Stimulated activated CD8-positive, alpha-beta memory T cell treated with anti-CD3 and anti-CD28 coated beads, Interleukin-12 subunit alpha, Interleukin-12 subunit beta, amount 100 ng/mL, for 4 hours (primary cell): ENCODE data around the gene NFATC3.

Source experiments
- DNase-seq: peaks from one replicate; pipeline ENCODE4 v3.0.0-alpha.2; 2020; ENCODE audit warnings: low read depth

NFATC3 gene

DNA sequence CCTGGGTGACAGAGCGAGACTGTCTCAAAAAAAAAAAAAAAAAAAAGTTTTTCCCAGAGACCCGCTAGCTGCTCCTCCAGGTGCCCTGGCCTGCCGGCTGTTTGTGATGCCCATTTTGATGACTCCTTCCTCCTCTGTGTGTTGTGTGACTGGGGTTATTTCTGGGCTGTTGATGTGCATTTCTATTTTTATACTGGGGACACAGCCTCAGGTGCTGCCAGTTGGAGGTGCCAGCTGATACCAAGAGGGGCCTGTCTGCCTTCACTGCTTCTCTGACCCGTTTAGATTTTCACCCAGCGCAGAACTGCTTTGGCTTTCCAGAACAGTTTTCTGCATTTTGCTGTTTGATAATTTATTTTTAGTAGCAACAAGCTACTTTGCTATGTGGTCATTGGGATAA is 166.7 kb downstream of the NFATC3 start:
- DNase-seq: no peak

DNA sequence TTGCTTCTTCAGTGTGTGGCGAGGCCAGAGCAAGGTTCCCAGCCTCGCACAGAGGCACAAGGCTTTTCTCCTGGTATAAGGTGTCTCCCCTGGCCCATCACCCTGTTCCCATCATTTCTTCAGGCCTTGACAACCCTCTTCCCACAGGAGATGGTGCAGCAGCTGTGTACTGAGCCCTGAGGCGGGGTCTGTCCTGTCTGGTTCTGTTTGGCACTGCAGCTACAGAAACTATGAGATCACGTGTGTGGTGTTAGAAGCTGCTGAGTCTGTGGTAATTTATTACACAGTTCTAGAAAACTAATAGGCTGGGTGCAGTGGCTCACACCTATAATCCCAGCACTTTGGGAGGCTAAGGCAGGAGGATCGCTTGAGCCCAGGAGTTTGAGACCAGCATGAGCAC is 167.2 kb downstream of the NFATC3 start:
- no peak for DNase-seq

DNA sequence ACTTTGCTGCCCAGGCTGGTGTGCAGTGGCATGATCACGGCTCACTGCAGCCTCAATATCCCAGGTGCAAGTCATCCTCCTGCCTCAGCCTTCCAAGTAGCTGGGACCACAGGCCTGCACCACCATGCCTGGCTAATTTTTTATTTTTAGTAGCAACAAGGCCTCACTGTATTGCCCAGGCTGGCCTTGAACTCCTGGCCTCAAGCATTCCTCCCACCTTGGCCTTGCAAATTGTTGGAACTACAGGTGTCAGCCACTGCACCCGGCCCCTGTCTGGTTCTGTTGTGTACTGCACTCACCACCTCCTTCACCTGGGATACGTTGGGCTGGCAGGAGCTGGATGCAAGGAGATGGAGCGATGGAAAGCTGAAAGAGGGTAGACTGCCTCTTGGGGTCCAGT is 168.6 kb downstream of the NFATC3 start:
- DNase-seq: no peak

DNA sequence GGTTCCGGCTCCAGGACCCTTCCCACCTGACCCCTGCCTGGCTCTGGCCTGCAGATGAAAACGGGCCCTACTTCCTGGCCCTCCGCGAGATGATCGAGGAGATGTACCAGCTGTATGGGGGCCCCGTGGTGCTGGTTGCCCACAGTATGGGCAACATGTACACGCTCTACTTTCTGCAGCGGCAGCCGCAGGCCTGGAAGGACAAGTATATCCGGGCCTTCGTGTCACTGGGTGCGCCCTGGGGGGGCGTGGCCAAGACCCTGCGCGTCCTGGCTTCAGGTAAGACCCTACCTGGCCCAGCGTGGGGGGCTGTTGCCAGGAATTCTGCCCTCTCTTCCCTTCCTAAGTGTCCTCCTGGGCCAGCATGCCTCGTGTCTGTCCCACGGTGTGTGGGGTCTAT is 170.5 kb downstream of the NFATC3 start:
- no peak for DNase-seq

DNA sequence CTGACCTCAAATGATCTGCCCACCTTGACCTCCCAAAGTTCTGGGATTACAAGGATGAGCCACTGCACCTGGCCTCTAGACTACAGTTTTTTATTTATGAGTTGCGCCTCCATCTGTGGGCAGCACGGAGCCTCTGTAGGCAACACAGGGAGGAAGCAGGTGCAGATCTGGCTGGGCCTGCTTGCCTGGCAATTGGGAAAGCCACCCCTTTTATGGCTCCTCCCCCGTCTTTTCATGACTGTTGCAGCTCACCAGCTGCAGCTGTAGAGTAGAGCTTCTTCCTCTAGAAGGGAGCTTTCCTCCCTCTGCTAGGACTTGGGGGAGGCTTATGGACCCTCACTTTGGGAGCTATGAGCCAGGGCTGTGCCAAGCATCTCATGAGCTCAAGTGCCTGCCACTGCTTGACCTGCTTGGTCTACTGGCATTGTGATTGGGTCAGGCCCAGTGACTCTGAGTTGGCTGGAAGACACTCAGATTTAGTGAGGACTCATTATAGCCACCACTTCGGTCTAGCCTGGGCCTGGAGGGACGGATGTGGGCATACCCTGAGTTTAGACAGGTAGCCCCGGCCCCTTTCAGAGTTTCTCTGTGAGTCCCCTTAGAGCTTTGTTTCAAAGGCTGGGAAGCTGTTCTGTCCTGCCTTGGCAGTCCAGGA is 172.2 kb downstream of the NFATC3 start:
- no peak for DNase-seq

DNA sequence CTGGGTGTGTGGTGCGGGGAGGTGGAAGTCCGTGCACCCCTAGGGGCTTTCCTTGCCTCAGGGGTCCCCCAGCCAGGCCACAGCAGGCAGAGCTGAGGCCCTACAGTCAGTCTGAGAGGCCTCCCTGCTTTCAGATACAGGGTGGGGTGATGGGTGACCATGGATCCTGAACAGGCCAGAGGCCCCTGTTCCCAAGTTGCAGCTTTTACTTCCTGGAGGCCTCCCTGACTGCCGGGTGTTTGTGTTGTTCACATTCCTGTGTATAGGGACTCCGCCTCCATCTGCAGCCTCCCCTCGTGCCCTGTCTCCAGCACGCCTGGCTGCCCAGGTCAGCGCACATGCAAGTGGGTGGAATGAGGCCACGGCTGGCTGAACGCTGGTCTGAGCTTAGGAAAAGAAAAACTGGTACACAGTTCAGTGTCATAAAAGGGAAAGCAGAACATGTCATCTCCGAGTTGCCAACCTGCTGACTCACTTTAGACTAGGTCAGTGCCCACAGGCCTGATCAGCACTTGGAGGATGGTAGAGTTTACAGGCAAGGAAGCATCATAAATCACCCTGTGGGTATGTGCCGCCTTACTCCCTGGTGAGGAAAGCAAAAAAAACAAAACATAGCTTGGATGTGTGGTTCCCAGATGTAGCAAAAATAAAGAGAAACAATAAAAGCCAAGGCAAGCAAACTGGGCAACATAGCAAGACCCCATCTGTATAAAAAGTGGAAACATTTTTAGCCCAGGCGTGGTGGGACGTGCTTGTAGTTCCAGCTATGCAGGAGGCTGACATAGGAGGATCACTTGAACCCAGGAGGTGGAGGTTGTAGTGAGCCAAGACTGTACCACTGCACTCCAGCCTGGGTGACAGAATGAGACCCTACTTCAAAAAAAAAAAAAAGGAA is 173.0 kb downstream of the NFATC3 start:
- no peak for DNase-seq

DNA sequence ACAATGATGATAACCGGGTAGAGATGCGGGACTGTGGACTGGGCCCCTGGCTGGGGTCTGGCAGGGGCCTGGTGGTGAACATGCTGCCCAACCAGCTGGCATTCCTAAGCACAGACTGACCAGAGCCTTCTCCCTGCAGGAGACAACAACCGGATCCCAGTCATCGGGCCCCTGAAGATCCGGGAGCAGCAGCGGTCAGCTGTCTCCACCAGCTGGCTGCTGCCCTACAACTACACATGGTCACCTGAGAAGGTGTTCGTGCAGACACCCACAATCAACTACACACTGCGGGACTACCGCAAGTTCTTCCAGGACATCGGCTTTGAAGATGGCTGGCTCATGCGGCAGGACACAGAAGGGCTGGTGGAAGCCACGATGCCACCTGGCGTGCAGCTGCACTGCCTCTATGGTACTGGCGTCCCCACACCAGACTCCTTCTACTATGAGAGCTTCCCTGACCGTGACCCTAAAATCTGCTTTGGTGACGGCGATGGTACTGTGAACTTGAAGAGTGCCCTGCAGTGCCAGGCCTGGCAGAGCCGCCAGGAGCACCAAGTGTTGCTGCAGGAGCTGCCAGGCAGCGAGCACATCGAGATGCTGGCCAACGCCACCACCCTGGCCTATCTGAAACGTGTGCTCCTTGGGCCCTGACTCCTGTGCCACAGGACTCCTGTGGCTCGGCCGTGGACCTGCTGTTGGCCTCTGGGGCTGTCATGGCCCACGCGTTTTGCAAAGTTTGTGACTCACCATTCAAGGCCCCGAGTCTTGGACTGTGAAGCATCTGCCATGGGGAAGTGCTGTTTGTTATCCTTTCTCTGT is 174.0 kb downstream of the NFATC3 start:
- DNase-seq: no peak

DNA sequence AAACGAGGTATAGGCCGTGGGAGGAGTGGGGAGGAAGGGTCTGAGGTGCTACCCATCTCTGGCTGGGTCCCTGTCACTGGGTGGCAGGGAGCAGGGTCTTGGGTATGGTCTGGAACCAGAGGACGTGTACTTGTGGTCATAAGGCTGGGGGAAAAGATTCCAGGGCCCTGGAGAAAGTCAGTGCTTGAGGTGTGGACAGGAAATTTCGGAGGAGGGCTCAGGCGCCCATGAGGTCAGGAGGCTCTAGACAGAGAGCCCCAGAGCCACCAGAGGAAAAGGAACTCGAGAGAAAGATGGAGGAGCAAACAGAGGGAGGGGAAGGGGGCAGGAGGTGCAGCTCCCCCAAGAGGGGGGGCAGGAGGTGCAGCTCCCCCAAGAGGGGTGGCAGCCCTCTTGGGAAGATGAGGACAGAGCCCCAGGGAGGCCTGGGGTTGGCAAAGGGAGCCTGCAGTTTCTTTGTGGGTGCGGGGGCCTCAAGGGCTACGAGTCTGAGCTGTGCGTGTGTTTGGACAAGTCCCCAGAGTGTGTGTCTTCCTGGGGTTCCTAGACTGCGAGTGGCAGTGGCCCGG is 178.5 kb downstream of the NFATC3 start:
- DNase-seq: no peak

DNA sequence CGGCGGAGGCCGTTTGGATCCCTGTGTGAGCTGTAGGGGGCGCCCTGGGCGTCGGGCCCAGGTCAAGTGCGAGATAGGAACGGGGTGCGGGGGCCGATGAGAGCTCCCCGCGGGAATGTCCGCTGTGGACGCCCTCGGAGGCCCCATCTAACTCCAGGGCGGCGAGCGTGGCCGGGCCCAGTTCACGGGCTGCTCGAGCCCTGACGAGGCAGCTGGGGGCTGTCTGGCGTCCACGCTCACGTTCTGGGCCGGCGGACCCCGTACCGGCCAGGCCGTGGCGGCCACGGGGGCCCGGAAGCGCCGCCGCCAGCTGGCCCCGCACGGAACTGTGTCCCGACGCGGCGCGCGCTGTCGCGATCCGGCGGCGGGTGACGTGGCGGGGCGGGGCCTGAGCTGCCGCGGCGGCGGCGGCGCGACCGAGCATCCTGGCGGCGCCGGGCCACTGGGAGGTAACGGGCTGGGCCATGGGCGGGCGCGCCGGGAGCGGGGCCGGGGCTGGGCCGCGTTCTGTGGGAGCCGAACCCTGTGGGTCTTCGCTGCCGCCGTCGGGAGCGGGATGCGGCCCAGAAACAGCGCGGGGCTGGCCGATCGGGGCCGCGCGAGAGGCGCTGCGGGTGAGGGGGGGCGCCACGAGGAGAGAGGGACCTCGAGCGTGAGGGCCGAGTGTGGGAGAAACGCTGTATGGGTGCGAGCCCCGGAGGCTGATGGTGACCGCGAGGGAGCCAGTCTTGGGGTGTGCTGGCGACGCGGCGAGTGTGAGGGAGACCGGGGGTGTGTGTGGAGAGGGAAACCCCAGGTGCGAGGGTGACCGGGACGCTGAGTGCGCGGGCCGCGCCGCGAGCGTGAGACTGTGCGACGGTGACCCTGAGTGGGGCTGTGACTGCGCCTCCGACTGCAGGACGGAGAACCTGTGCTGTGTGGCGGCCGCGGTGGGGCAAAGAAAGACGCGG is 179.2 kb downstream of the NFATC3 start, which contains the start of gene SLC7A6:
TSS of gene SLC7A6 (plus strand) at position 399 of the 950 bp plus-strand sequence. CDS start 10,201 bp downstream, outside the sequence.
- DNase-seq: peak; percentile 77

DNA sequence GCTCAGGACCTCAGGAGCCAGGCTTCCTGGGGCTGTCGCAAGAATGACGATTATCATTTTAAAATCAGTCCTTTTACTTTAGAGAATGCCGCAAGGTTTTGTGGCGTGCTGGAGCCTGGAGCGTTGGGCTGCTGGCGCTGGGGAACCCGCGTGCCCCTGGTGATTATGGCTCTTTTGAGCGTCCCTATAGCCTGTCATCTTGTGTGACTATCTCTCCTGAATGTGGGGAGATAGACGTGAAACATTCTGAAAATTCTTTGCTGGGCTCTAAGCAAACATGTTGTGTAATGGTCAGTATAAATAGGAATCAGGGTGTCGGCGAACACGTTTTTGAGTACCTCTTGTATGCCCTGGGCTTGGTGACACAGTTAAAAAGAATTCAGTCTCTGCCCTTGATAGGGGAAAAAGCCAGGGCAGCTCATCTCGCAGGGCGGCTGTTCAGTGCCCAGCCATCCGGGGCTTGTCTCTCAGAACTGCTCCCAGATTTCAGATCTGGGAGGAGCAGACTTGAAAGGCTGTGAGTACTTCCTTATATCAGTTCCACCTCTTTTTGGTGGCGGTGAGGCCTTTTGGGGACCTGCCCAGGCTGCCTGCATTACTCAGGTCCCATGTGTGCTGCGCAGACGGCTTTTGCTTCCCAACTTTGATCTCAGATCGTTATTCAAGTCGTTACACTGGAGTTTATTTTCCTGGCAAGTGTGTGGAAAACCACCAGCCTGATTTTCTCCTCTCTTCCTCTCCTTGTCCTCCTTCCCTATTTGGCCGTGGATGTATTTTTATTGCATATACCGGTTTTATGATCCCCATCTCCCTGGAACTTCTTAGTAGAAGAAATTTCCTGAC is 180.1 kb downstream of the NFATC3 start:
- no peak for DNase-seq

DNA sequence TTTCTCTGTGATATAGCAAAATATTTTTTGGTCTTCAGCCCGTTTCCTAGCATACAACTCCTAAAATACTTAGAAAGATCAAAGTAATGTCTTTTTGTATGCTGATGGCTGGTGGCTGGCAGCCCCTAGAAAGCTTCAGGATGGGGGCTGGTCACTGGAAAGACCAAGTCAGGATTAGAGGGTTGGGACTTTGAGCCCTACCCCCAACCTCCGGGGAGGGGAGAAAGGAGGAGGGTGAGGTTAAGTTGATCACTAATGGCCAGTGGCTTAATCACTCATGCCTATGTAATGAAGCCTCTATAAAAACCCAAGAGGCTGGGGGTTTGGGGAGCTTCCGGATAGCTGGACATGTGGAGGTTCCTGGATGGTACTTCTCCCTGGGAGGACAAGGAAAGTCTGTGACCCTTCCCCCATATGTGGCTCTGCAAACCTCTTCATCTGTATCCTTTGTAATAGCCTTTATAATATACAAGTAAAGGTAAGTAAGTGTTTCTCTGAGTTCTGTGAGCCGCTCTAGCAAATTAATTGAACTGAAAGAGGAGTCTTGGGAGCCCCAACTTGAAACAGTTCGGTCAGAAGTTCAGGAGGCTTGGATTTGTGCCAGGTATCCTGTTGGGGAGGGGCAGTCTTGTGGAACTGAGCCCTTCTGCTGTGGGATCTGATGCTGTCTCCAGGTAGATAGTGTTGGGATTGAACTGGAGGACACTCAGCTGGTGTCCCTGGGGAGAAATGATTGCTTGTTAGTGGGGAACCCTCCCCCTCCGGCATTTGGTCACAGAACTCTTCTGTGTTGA is 182.6 kb downstream of the NFATC3 start:
- DNase-seq: no peak

DNA sequence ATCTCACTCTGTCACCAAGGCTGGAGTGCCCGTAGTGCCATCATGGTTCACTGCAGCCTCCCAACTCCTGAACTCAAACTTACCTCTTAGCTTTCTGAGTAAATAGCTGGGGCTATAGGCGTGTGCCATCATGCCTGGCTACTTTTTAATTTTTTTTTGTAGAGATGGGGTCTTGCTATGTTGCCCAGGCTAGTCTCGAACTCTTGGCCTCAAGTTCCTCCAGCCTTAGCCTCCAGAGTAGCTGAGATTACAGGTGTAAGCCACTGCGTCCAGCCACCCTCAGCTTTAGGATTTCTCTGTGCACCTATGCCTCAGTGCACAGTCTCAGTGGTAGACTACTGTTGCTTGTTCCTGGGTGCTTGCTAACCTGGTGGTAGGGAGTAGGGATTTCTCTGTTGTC is 184.6 kb downstream of the NFATC3 start:
- DNase-seq: no peak

DNA sequence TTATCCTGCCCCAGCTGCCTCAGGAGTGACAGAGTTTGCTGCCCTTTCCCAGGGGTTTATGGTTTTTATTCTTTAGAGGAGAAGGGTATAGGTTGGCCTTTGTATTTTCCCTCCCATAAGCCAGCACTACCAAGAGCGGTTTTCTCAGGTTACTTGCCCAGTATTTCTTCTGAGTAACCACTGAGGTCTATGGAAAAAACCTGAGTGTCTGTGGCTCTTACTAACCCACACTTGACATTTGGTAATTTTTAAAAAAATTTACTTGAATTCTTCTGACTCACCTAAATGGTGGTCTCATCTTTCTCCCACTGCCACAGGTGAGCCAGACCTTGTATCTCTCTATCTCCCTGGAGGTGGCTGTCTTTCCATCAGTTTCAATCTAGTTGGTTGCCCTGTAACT is 185.2 kb downstream of the NFATC3 start:
- no peak for DNase-seq

DNA sequence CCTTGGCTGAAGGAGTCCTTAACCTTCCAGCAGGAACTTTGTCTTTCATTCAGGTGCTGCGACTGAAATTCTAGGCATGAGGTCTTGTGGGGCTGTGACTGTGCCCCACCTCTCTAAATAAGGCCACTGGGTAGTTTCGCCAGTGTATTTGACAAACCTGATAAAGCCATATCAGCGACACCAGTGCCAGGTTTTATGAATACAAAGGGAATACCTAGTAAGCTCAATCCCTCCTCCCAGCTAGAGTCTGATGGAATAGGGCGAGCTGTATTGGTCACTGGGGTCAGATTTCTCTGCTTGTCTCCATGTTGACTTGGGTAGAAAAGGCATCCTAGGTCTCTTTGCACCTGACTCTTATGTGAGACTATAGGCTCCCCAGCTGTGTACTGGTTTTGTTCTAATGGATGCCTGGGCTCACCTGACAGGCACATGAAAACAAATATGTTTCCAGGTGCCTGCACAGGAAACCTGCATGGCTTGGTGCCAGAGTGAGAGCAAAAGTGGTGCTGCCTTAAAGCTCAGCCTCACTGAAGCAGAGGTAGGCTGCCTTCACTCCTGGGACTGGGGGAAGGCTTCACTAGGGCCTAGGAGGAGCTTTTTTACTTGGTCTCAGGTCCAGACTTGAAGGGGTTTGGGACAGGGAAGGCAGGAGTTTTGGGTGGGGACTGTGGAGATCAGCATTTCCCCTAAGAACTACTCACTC is 187.5 kb downstream of the NFATC3 start:
- no peak for DNase-seq

DNA sequence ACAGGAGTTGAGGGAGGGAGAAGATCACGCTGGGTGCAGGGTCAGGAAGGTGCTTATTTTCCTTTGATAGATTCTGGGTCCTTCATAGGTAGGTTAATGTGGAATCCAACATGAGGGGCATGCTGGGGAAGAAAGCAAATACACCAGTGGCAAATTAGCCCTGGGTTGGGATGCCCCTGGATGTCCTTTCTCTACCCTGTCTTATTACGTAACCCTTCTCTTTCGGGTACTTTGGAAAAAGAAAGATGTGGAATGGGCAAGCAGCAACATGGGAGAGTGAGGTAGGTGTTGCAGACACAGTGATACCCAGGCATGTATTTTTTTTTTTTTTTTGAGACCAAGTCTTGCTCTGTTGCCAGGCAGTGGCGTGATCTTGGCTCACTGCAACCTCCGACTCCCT is 188.3 kb downstream of the NFATC3 start:
- no peak for DNase-seq

DNA sequence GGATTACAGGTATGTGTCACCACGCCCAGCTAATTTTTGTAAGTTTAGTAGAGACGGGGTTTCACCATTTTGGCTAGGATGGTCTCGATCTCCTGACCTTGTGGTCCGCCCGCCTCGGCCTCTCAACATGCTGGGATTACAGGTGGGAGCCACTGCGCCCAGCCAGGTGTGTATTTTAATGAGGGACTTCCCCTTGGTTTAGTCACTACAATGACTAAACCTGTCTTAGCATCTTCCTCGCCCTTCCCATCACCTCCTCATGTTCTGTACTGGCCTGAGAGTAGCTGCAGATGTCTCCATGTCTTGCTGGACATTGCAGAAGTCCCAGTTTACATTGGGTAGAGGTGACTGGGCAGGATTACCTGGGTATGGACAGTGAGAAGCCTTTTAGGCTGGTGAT is 188.7 kb downstream of the NFATC3 start:
- no peak for DNase-seq

DNA sequence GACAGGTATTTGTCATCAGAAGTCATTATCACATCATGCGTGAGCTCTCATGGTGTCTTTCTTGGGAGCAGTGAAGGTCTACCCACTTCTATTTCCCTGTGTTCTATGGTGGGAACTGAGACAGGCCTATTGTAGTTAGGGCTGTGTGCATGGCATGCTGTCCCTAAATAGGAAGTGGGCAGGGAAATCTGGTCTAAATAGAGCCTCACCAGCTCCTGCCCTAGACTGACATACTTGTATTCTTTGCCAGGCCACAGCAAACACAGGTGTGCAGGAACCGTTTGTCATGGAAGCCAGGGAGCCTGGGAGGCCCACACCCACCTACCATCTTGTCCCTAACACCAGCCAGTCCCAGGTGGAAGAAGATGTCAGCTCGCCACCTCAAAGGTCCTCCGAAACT is 189.3 kb downstream of the NFATC3 start:
- DNase-seq: no peak

DNA sequence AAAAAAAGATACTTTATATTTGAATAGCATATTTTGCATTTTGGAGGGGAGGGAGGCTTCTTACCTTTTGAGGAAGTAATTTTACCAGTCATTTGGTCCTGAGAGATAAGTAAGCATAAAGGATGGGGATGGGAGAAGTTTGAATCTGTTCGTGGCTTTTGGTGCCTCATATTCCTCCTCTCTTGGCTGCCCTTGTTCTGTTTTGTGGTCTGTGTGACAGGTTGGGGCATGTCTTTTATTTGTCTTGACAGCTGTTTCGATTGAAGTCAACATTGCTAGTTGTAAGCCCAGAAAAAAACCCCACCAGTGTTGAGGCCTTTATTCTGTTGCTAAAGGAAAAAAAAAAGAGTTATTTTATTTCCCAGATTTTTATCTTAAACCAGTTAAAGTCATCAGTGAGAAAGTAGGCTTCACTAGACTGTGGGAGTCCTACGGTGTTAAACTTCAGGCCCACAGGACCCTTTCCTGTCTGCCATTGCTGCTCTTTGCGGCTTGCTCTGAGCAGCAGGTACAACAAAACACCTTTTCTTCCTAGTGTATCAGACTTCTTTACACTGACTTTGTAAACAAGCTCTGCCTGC is 190.5 kb downstream of the NFATC3 start:
- no peak for DNase-seq
